HEK293 (cell line): ENCODE data around the gene IL20RA.

Experiments
- CTCF ChIA-PET: fragments of 350-600 bp; formaldehyde crosslinking; extraction: SDS; loops from one replicate; lab custom pipeline; 2021; ENCODE audit warnings: antibody characterized with exemption; lab: Yijun Ruan, JAX
- POLR2A ChIA-PET: fragments of 300-600 bp; formaldehyde crosslinking; extraction: SDS; loops from one replicate; lab custom pipeline; 2020; ENCODE audit warnings: antibody characterized with exemption, inconsistent platforms; lab: Yijun Ruan, JAX
- H3K27ac ChIP-seq: fragments of 200-500 bp; sonication (Bioruptor generic); 2 replicates; pipeline ENCODE4 v1.5.1; 2014; ENCODE audit warnings: low read depth, low read length, control low read depth, inconsistent platforms; ENCODE audit errors: extremely low read depth
- H3K36me3 ChIP-seq, 2 experiments: fragments of 200-500 bp in 1 of 2; sonication (Bioruptor generic) in 1 of 2; 1 replicate in 1 of 2; 2 replicates in 1 of 2; pipeline ENCODE4 v1.5.1; 2014 to 2017; ENCODE audit warnings: inconsistent platforms in 2 of 2, low read length in 2 of 2; ENCODE audit not compliant: control insufficient read depth in 2 of 2, insufficient read depth in 1 of 2
- H3K4me1 ChIP-seq: fragments of 200-500 bp; sonication (Bioruptor generic); 2 replicates; pipeline ENCODE4 v1.5.1; 2014; ENCODE audit warnings: mild to moderate bottlenecking, low read length, inconsistent platforms; ENCODE audit not compliant: control insufficient read depth, insufficient read depth
- H3K4me3 ChIP-seq: 2 replicates; pipeline ENCODE4 v1.5.1; 2011; ENCODE audit warnings: low read depth, mild to moderate bottlenecking, control low read depth, low read length, moderate library complexity
- H3K9me3 ChIP-seq: fragments of 200-500 bp; sonication (Bioruptor generic); 2 replicates; pipeline ENCODE4 v1.5.1; 2014; ENCODE audit warnings: low read depth, low read length, inconsistent platforms; ENCODE audit not compliant: control insufficient read depth, insufficient read depth
- GLI2 ChIP-seq: fragments of 450-650 bp; formaldehyde crosslinking; IDR thresholded peaks from 2 replicates; pipeline ENCODE4; 2017; ENCODE audit warnings: missing biosample characterization, missing genetic modification characterization, low read depth, borderline replicate concordance
- GLIS1 ChIP-seq: fragments of 450-650 bp; formaldehyde crosslinking; IDR thresholded peaks from 2 replicates; pipeline ENCODE4 v1.5.1; 2016; ENCODE audit warnings: missing biosample characterization, missing genetic modification characterization
- PRDM10 ChIP-seq: fragments of 450-650 bp; formaldehyde crosslinking; IDR thresholded peaks from 2 replicates; pipeline ENCODE4 v1.5.1; 2016; ENCODE audit warnings: missing biosample characterization, missing genetic modification characterization
- PRDM2 ChIP-seq: fragments of 450-650 bp; formaldehyde crosslinking; IDR thresholded peaks from 2 replicates; pipeline ENCODE4 v1.5.1; 2016; ENCODE audit warnings: missing biosample characterization, missing genetic modification characterization, borderline replicate concordance
- ZBTB26 ChIP-seq: fragments of 450-650 bp; formaldehyde crosslinking; optimal IDR thresholded peaks from 2 replicates; pipeline ENCODE3; 2016; ENCODE audit warnings: missing biosample characterization, mild to moderate bottlenecking, missing genetic modification characterization
- ZNF138 ChIP-seq: fragments of 450-650 bp; formaldehyde crosslinking; IDR thresholded peaks from 2 replicates; pipeline ENCODE4 v1.5.1; 2016; ENCODE audit warnings: missing biosample characterization, missing genetic modification characterization, borderline replicate concordance
- ZNF202 ChIP-seq: fragments of 450-650 bp; formaldehyde crosslinking; IDR thresholded peaks from 2 replicates; pipeline ENCODE4 v1.5.1; 2016; ENCODE audit warnings: missing biosample characterization, missing genetic modification characterization, borderline replicate concordance
- ZNF311 ChIP-seq: fragments of 450-650 bp; formaldehyde crosslinking; IDR thresholded peaks from 2 replicates; pipeline ENCODE4 v1.5.1; 2017; ENCODE audit warnings: missing biosample characterization, missing genetic modification characterization, borderline replicate concordance
- ZNF529 ChIP-seq: fragments of 450-650 bp; formaldehyde crosslinking; IDR thresholded peaks from 2 replicates; pipeline ENCODE4 v1.5.1; 2017; ENCODE audit warnings: missing genetic modification characterization, missing biosample characterization; ENCODE audit not compliant: insufficient replicate concordance
- ZNF677 ChIP-seq: fragments of 450-650 bp; IDR thresholded peaks from 2 replicates; pipeline ENCODE4 v1.5.0; 2018; ENCODE audit warnings: missing biosample characterization, mild to moderate bottlenecking, missing genetic modification characterization, moderate library complexity
- TF ChIP-seq, protein P1 (sequence below): fragments of 450-650 bp; formaldehyde crosslinking; IDR thresholded peaks from 2 replicates; pipeline ENCODE4 v1.5.1; 2016; ENCODE audit warnings: missing biosample characterization, missing genetic modification characterization
- TF ChIP-seq, protein P2 (sequence below): fragments of 450-650 bp; formaldehyde crosslinking; conservative IDR thresholded peaks from 2 replicates; pipeline ENCODE4 v1.5.1; 2016; ENCODE audit warnings: low read depth, missing biosample characterization, missing genetic modification characterization

The IL20RA gene

DNA sequence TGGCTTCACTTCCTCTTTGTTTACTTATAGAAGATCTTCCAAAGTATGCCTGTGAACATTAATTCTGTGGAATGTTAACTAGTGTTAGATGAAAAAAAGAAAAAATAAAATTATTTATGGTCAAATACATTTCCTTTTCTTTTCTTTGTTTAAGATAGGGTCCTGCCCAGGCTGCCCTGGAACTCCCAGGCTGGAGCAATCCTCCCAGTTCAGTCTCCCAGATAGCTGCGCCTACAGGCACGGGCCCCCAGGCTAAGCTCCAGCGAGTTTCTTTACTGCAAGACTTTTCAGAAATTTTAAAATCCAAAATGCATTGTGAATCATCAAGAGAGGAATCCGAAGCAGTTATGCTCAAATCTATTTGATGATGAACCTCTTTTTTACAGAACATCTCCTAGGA is 39.3 kb upstream of the IL20RA start:
- H3K9me3 ChIP-seq = no peaks in the 10 kb centered on the region
- no peak overlapping the region for H3K27ac ChIP-seq
- H3K36me3 ChIP-seq = no peaks in the 10 kb centered on the region
- H3K4me1 ChIP-seq = no peaks in the 10 kb centered on the region
- POLR2A ChIA-PET = no interaction called here
- no peak overlapping the region for H3K4me3 ChIP-seq
- CTCF ChIA-PET = interaction anchor here (0.6 to 5.9 kb wide), 4 partner anchors 10 to 860 kb away, joined by 3 to 26 read pairs (median 4); no protein-coding TSS in a partner anchor
- TF ChIP-seq, protein P1, sequence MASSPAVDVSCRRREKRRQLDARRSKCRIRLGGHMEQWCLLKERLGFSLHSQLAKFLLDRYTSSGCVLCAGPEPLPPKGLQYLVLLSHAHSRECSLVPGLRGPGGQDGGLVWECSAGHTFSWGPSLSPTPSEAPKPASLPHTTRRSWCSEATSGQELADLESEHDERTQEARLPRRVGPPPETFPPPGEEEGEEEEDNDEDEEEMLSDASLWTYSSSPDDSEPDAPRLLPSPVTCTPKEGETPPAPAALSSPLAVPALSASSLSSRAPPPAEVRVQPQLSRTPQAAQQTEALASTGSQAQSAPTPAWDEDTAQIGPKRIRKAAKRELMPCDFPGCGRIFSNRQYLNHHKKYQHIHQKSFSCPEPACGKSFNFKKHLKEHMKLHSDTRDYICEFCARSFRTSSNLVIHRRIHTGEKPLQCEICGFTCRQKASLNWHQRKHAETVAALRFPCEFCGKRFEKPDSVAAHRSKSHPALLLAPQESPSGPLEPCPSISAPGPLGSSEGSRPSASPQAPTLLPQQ = no peak
- TF ChIP-seq ZNF677 (tag by site-specific recombination) = no peak

- TF ChIP-seq ZNF311 (no peak), ZBTB26 (tag by site-specific recombination) (no peak), PRDM10 (tag by site-specific recombination) (no peak), ZNF138 (tag by site-specific recombination) (no peak), ZNF202 (tag by site-specific recombination) (no peak), PRDM2 (tag by site-specific recombination) (no peak), GLI2 (tag by site-specific recombination) (no peak), GLIS1 (no peak), ZNF529 (tag by site-specific recombination) (no peak)
- TF ChIP-seq, protein P2, sequence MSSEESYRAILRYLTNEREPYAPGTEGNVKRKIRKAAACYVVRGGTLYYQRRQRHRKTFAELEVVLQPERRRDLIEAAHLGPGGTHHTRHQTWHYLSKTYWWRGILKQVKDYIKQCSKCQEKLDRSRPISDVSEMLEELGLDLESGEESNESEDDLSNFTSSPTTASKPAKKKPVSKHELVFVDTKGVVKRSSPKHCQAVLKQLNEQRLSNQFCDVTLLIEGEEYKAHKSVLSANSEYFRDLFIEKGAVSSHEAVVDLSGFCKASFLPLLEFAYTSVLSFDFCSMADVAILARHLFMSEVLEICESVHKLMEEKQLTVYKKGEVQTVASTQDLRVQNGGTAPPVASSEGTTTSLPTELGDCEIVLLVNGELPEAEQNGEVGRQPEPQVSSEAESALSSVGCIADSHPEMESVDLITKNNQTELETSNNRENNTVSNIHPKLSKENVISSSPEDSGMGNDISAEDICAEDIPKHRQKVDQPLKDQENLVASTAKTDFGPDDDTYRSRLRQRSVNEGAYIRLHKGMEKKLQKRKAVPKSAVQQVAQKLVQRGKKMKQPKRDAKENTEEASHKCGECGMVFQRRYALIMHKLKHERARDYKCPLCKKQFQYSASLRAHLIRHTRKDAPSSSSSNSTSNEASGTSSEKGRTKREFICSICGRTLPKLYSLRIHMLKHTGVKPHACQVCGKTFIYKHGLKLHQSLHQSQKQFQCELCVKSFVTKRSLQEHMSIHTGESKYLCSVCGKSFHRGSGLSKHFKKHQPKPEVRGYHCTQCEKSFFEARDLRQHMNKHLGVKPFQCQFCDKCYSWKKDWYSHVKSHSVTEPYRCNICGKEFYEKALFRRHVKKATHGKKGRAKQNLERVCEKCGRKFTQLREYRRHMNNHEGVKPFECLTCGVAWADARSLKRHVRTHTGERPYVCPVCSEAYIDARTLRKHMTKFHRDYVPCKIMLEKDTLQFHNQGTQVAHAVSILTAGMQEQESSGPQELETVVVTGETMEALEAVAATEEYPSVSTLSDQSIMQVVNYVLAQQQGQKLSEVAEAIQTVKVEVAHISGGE (tag by site-specific recombination) = no peak
- Histone ChIP-seq H3K4me3 (no peak overlapping the region), H3K4me1 (no peaks in the 10 kb centered on the region), H3K27ac (no peak overlapping the region), H3K36me3 (no peaks in the 10 kb centered on the region), H3K9me3 (no peaks in the 10 kb centered on the region)
- CTCF ChIA-PET = interaction anchor here (5.9 kb wide), 1 partner anchor 12 kb away, joined by 26 read pairs; no protein-coding TSS in a partner anchor
- POLR2A ChIA-PET = no interaction called here
These were observed 37.2 kb upstream of the IL20RA start for GRCh38 chr6:137081997-137082396.
